ENCODE measurements around the gene PTBP1. TPM values are rescaled to one million over a fixed set of nuclear protein-coding genes. Genes with fewer than 3 reads are reported as not detected.
A peak's percentile ranks its signal among the peaks of the same experiment; 100 is the strongest.

PTBP1 gene
- total RNA-seq, 1 donor from 2014 or later = 496 TPM

- DNase-seq (ENCODE audit: extremely low spot score, unreplicated experiment) = no peak
- peaks cover 21% of the 10 kb centered on the region for H3K4me1 Mint-ChIP-seq (ENCODE audit: unreplicated experiment)
- H3K27ac Mint-ChIP-seq = no peak overlapping the region
These were observed 2.1 kb upstream of the PTBP1 start for GRCh38 chr19:795073-795611.

GRCh38 chr19:795691-796581 is 1.3 kb upstream of the PTBP1 start:
- Mint-ChIP-seq H3K4me3 (no peak overlapping the region), H3K36me3 (peaks cover 15% of the 10 kb centered on the region), H3K9me3 (no peaks in the 10 kb centered on the region), H3K27ac (no peak overlapping the region), H3K4me1 (ENCODE audit: unreplicated experiment) (peaks cover 26% of the 10 kb centered on the region), H3K27me3 (peaks cover 6% of the 10 kb centered on the region)
- TF ChIP-seq CTCF (conservative IDR thresholded peaks at IDR 0.05) = no peak
- DNase-seq (ENCODE audit: extremely low spot score, unreplicated experiment) = no peak

More at GRCh38 chr19:795073-795611, 2.1 kb upstream of the PTBP1 start:
- H3K36me3 Mint-ChIP-seq = peaks cover 10% of the 10 kb centered on the region
- no peaks in the 10 kb centered on the region for H3K9me3 Mint-ChIP-seq
- no peak for TF ChIP-seq CTCF (conservative IDR thresholded peaks at IDR 0.05)
- peaks cover 6% of the 10 kb centered on the region for H3K27me3 Mint-ChIP-seq
- H3K4me3 Mint-ChIP-seq = no peak overlapping the region

GRCh38 chr19:797528-798414 is 519 bp downstream of the PTBP1 start:
- peak; percentile 95 for DNase-seq (ENCODE audit: extremely low spot score, unreplicated experiment)
- Mint-ChIP-seq H3K27me3 (peaks cover 6% of the 10 kb centered on the region), H3K4me3 (peak overlapping the region; percentile 97), H3K9me3 (no peaks in the 10 kb centered on the region), H3K27ac (peak overlapping the region; percentile 98), H3K36me3 (peaks cover 18% of the 10 kb centered on the region), H3K4me1 (ENCODE audit: unreplicated experiment) (peaks cover 25% of the 10 kb centered on the region)
- no peak for TF ChIP-seq CTCF (conservative IDR thresholded peaks at IDR 0.05)

GRCh38 chr19:798415-799075 is 1.3 kb downstream of the PTBP1 start:
- H3K27ac Mint-ChIP-seq = peak overlapping the region; percentile 98
- TF ChIP-seq CTCF (conservative IDR thresholded peaks at IDR 0.05) = no peak
- H3K4me3 Mint-ChIP-seq = peak overlapping the region; percentile 95
- peaks cover 19% of the 10 kb centered on the region for H3K36me3 Mint-ChIP-seq
- H3K27me3 Mint-ChIP-seq = peaks cover 6% of the 10 kb centered on the region
- no peak for DNase-seq (ENCODE audit: extremely low spot score, unreplicated experiment)
- H3K4me1 Mint-ChIP-seq (ENCODE audit: unreplicated experiment) = peaks cover 33% of the 10 kb centered on the region
- no peaks in the 10 kb centered on the region for H3K9me3 Mint-ChIP-seq

Measured in type B pancreatic cell (in vitro differentiated cells).